ENCODE measurements around the gene TFG.

Gene TFG

GRCh38 chr3:100697723-100698285 lies 11.5 kb upstream of the TFG start:
- no peak for TF ChIP-seq CTCF (conservative IDR thresholded peaks at IDR 0.05; ENCODE audit: low read depth, low read length)
- H3K4me3 ChIP-seq (ENCODE audit: low read depth, low read length): no peak overlapping the region
- DNase-seq (ENCODE audit: low read depth): no peak

- no peak for DNase-seq (ENCODE audit: low read depth)
- H3K4me3 ChIP-seq (ENCODE audit: low read depth, low read length): no peak overlapping the region
- no peak for TF ChIP-seq CTCF (conservative IDR thresholded peaks at IDR 0.05; ENCODE audit: low read depth, low read length)
These were observed 10.6 kb upstream of the TFG start for GRCh38 chr3:100698736-100699135.

GRCh38 chr3:100700708-100701107 lies 8.6 kb upstream of the TFG start:
- DNase-seq (ENCODE audit: low read depth): no peak
- TF ChIP-seq CTCF (conservative IDR thresholded peaks at IDR 0.05; ENCODE audit: low read depth, low read length): no peak
- H3K4me3 ChIP-seq (ENCODE audit: low read depth, low read length): no peak overlapping the region

- no peak for TF ChIP-seq CTCF (conservative IDR thresholded peaks at IDR 0.05; ENCODE audit: low read depth, low read length)
- no peak overlapping the region for H3K4me3 ChIP-seq (ENCODE audit: low read depth, low read length)
- no peak for DNase-seq (ENCODE audit: low read depth)
These were observed 7.0 kb upstream of the TFG start for GRCh38 chr3:100702082-100702979.

- H3K4me3 ChIP-seq (ENCODE audit: low read depth, low read length): no peak overlapping the region
- no peak for DNase-seq (ENCODE audit: low read depth)
- TF ChIP-seq CTCF (conservative IDR thresholded peaks at IDR 0.05; ENCODE audit: low read depth, low read length): no peak
These were observed 6.3 kb upstream of the TFG start for GRCh38 chr3:100702980-100703345.

- H3K4me3 ChIP-seq (ENCODE audit: low read depth, low read length): no peak overlapping the region
- DNase-seq (ENCODE audit: low read depth): no peak
- TF ChIP-seq CTCF (conservative IDR thresholded peaks at IDR 0.05; ENCODE audit: low read depth, low read length): no peak
These were observed 5.4 kb upstream of the TFG start for GRCh38 chr3:100703865-100704264.

- no peak overlapping the region for H3K4me3 ChIP-seq (ENCODE audit: low read depth, low read length)
- DNase-seq (ENCODE audit: low read depth): no peak
- no peak for TF ChIP-seq CTCF (conservative IDR thresholded peaks at IDR 0.05; ENCODE audit: low read depth, low read length)
These were observed 2.9 kb upstream of the TFG start for GRCh38 chr3:100706365-100706764.

Data from choroid plexus epithelial cell (primary cell).